B cell (primary cell): ENCODE measurements around the gene SNTG2. TPM values are rescaled to one million over a fixed set of nuclear protein-coding genes. Genes with fewer than 3 reads are reported as not detected.

ENCODE experiments used
- ATAC-seq: fragments of 200-7000 bp; cut with Tn5 transposase; one replicate; pipeline ENCODE4 v1.10.0; 2021; ENCODE audit warnings: low read depth, mild to moderate bottlenecking, moderate number of reproducible peaks, moderate library complexity
- CTCF ChIA-PET: fragments of 350-600 bp; sonication (Branson Sonifier 250); formaldehyde crosslinking; loops from one replicate; lab custom pipeline; 2021; ENCODE audit warnings: antibody characterized with exemption, inconsistent platforms; lab: Charles Lee
- POLR2A ChIA-PET: fragments of 350-600 bp; sonication (Branson Sonifier 250); formaldehyde crosslinking; loops from one replicate; lab custom pipeline; 2021; ENCODE audit warnings: antibody characterized with exemption; lab: Charles Lee
- DNase-seq: peaks from one replicate; pipeline ENCODE4 v3.0.0; 2013
- H2AFZ ChIP-seq: 2 replicates; pipeline ENCODE4 v1.6.1; 2012; ENCODE audit warnings: mild to moderate bottlenecking, low read depth, low read length; ENCODE audit not compliant: insufficient read depth, poor library complexity, severe bottlenecking
- H3K27ac ChIP-seq, 2 donors: 1 replicate in 1 of 2; 2 replicates in 1 of 2; pipeline ENCODE4 v1.5.1; 2012 to 2013; ENCODE audit warnings: low read length in 2 of 2, mild to moderate bottlenecking in 2 of 2, moderate library complexity in 1 of 2
- H3K27me3 ChIP-seq, 4 experiments: fragments of 200-600 bp in 1 of 4; sonication (generic) in 1 of 4; replicated peaks in 1 of 4; 1 replicate in 2 of 4; 2 replicates in 2 of 4; pipeline versions ENCODE4 v1.6.1 to v1.7.0; 2013 to 2016; ENCODE audit warnings: low read length in 3 of 4, mild to moderate bottlenecking in 2 of 4, mixed read lengths in 1 of 4, moderate library complexity in 1 of 4; ENCODE audit not compliant: insufficient read depth in 4 of 4, control insufficient read depth in 3 of 4; ENCODE audit errors: control extremely low read depth in 1 of 4
- H3K36me3 ChIP-seq, 2 experiments: replicated peaks in 1 of 2; 1 replicate in 1 of 2; 2 replicates in 1 of 2; pipeline versions ENCODE4 v1.6.1 to v1.7.1; 2013; ENCODE audit warnings: low read length in 1 of 2; ENCODE audit not compliant: insufficient read depth in 2 of 2, control insufficient read depth in 1 of 2; ENCODE audit errors: control extremely low read depth in 1 of 2, extremely low read depth in 1 of 2
- H3K4me1 ChIP-seq, 2 donors: fragments of 200-600 bp in 1 of 2; sonication (generic) in 1 of 2; 1 replicate in 1 of 2; 2 replicates in 1 of 2; pipeline versions ENCODE4 v1.5.1 to v1.6.1; 2013 to 2017; ENCODE audit warnings: low read length in 2 of 2; ENCODE audit not compliant: control insufficient read depth in 2 of 2, insufficient read depth in 2 of 2
- H3K4me2 ChIP-seq: replicated peaks from 2 replicates; pipeline ENCODE3; 2012; ENCODE audit warnings: mild to moderate bottlenecking, low read depth, low read length; ENCODE audit not compliant: poor library complexity, severe bottlenecking
- H3K4me3 ChIP-seq, 5 experiments: fragments of 200-600 bp in 1 of 5; sonication (generic) in 1 of 5; 1 replicate in 3 of 5; 2 replicates in 2 of 5; pipeline versions ENCODE4 v1.5.1 to v1.7.0; 2011 to 2016; ENCODE audit warnings: low read length in 4 of 5, mild to moderate bottlenecking in 4 of 5, low read depth in 2 of 5, control low read depth in 1 of 5, moderate library complexity in 1 of 5; ENCODE audit not compliant: insufficient read depth in 1 of 5; ENCODE audit errors: control extremely low read depth in 1 of 5, extremely low read depth in 1 of 5
- H3K79me2 ChIP-seq: fragments of 200-600 bp; sonication (generic); one replicate; pipeline ENCODE4 v1.6.0; 2016; ENCODE audit warnings: low read length; ENCODE audit not compliant: control insufficient read depth, insufficient read depth
- H3K9ac ChIP-seq: fragments of 200-600 bp; sonication (generic); 2 replicates; pipeline ENCODE4 v1.6.1; 2017; ENCODE audit warnings: mild to moderate bottlenecking, low read length, moderate library complexity
- H3K9me3 ChIP-seq, 3 donors: one replicate each; pipeline versions ENCODE4 v1.6.1 to v1.7.1; 2013; ENCODE audit warnings: low read length in 2 of 3; ENCODE audit not compliant: control insufficient read depth in 2 of 3, insufficient read depth in 1 of 3; ENCODE audit errors: control extremely low read depth in 1 of 3
- H4K20me1 ChIP-seq: 2 replicates; pipeline ENCODE4 v1.6.0; 2012; ENCODE audit warnings: mild to moderate bottlenecking, low read length; ENCODE audit not compliant: insufficient read depth, control insufficient read depth, poor library complexity, severe bottlenecking
- H3K27ac Mint-ChIP-seq: one replicate; pipeline ENCODE4 v1.8.0; 2021; ENCODE audit warnings: mixed read lengths
- H3K27me3 Mint-ChIP-seq: one replicate; pipeline ENCODE4 v1.8.0; 2021; ENCODE audit warnings: mixed read lengths
- H3K4me1 Mint-ChIP-seq: one replicate; pipeline ENCODE4 v1.8.0; 2021; ENCODE audit warnings: mixed read lengths
- H3K4me3 Mint-ChIP-seq: one replicate; pipeline ENCODE4 v1.8.0; 2021; ENCODE audit warnings: mixed read lengths
- H3K9me3 Mint-ChIP-seq: one replicate; pipeline ENCODE4 v1.8.0; 2022; ENCODE audit warnings: mixed read lengths; ENCODE audit not compliant: insufficient read depth
- EZH2 ChIP-seq: IDR thresholded peaks from 2 replicates; pipeline ENCODE4 v1.6.1; 2012; ENCODE audit warnings: borderline replicate concordance, low read depth, mild to moderate bottlenecking, moderate library complexity, low read length; ENCODE audit not compliant: insufficient read depth, poor library complexity, severe bottlenecking
- WGBS: methylation state at CpG from one replicate; pipeline ENCODE4 v1.1.5; 2013; ENCODE audit warnings: missing lambda C conversion rate; ENCODE audit not compliant: insufficient coverage; 5-methylcytosine and 5-hydroxymethylcytosine counted together
- intact Hi-C: fragments of 100-400 bp; cut with micrococcal nuclease; formaldehyde crosslinking; loops from one replicate; pipeline ENCODE4 v1.10.0; 2022
- polyA plus RNA-seq: library from polyadenylated mRNA; depleted of rRNA; stranded (reverse); fragments of >200 nt; gene quantifications from 2 replicates; pipeline ENCODE4 v1.2.3, GENCODE V29; 2012
- total RNA-seq, 2 donors: library from RNA; stranded (reverse); fragments of 120-200 nt in 1 of 2; gene quantifications; 1 replicate in 1 of 2; 2 replicates in 1 of 2; pipeline versions ENCODE4 v1.2.3 to v1.2.4, GENCODE V29; 2013 to 2022
- TF ChIP-seq, protein P1 (sequence below): fragments of 200-600 bp; IDR thresholded peaks from one replicate; pipeline ENCODE4 v1.8.0; 2022; ENCODE audit warnings: antibody characterized with exemption, mild to moderate bottlenecking

The SNTG2 gene
- total and polyA plus RNA-seq, 2 donors (not counting 1 experiment from before 2014, with no cell fraction given), result 2.1 to 2.4 TPM

DNA sequence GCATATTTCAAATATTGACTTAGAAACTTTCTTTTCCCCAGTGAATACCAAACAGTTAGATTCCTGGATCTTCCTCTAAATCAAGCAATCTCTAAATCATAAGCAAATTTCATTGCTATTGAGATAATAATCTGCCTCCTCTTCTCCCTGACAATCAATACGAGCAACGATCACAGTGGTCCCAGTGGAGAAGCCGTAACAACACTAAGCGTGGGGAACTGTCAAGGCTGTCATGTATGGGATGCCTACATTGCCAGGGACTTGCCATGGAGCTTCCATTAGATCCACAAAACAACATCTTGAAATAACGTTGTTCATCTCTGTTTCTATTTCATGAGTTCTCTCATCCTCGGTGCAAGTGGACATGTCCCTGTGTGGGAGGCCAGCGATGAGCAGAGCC lies 61.3 kb downstream of the SNTG2 start:
- intact Hi-C loops, result no loop called here
- Histone ChIP-seq H3K27ac (no peak overlapping the region), H3K27me3 (no peaks in the 10 kb centered on the region), H3K9ac (no peak overlapping the region), H4K20me1 (no peaks in the 10 kb centered on the region), H3K4me2 (no peak overlapping the region), H3K4me1 (peaks cover 0 to 11% of the 10 kb centered on the region in 2 donors), H2AFZ (no peak overlapping the region), H3K79me2 (no peaks in the 10 kb centered on the region), H3K9me3 (no peaks in the 10 kb centered on the region), H3K36me3 (no peaks in the 10 kb centered on the region), H3K4me3 (no peak overlapping the region)
- Mint-ChIP-seq H3K4me3 (no peak overlapping the region), H3K27me3 (peaks cover 18% of the 10 kb centered on the region), H3K27ac (no peak overlapping the region), H3K4me1 (peaks cover 8% of the 10 kb centered on the region), H3K9me3 (no peaks in the 10 kb centered on the region)
- POLR2A ChIA-PET, result no interaction called here
- DNase-seq (no peak), ATAC-seq (no peak)
- 95% methylated on average over 7 of the region's 7 CpGs for WGBS
- TF ChIP-seq, protein P1, sequence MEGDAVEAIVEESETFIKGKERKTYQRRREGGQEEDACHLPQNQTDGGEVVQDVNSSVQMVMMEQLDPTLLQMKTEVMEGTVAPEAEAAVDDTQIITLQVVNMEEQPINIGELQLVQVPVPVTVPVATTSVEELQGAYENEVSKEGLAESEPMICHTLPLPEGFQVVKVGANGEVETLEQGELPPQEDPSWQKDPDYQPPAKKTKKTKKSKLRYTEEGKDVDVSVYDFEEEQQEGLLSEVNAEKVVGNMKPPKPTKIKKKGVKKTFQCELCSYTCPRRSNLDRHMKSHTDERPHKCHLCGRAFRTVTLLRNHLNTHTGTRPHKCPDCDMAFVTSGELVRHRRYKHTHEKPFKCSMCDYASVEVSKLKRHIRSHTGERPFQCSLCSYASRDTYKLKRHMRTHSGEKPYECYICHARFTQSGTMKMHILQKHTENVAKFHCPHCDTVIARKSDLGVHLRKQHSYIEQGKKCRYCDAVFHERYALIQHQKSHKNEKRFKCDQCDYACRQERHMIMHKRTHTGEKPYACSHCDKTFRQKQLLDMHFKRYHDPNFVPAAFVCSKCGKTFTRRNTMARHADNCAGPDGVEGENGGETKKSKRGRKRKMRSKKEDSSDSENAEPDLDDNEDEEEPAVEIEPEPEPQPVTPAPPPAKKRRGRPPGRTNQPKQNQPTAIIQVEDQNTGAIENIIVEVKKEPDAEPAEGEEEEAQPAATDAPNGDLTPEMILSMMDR, result no peak
- no peak for TF ChIP-seq EZH2
- CTCF ChIA-PET, result no interaction called here

DNA sequence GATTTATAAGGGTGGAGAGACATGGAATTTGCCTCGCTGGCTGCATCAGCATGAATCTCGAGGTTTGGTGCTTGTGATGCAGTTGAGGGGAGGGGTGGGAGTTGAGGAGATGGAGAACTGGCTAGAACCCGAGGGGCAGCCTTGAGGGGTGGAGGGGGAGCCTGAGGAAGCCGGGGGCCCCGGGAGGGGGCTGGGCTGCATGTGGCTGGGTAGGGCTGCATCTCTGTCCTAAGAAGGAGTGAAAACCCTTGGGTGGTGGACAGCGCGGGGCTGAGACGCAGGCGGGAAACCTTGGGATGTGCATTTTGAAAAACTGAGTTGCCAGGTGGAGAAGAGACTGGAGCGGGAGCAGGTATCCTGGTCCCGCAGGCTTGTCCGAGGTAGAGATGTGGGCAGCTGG lies 64.2 kb downstream of the SNTG2 start:
- Mint-ChIP-seq H3K4me1 (peaks cover 8% of the 10 kb centered on the region), H3K9me3 (no peaks in the 10 kb centered on the region), H3K27me3 (peaks cover 14% of the 10 kb centered on the region), H3K27ac (no peak overlapping the region), H3K4me3 (no peak overlapping the region)
- H3K79me2 ChIP-seq, result no peaks in the 10 kb centered on the region
- ChIA-PET POLR2A (no interaction called here), CTCF (no interaction called here)
- no peak overlapping the region for H3K4me3 ChIP-seq
- ATAC-seq (no peak), DNase-seq (no peak)
- H3K27me3 ChIP-seq, result no peaks in the 10 kb centered on the region
- peaks cover 0 to 11% of the 10 kb centered on the region in 2 donors for H3K4me1 ChIP-seq
- H3K4me2 ChIP-seq, result no peak overlapping the region
- H3K36me3 ChIP-seq, result no peaks in the 10 kb centered on the region
- H3K27ac ChIP-seq, result no peak overlapping the region
- no peak overlapping the region for H3K9ac ChIP-seq
- intact Hi-C loops, result no loop called here
- H4K20me1 ChIP-seq, result no peaks in the 10 kb centered on the region
- TF ChIP-seq, protein P1, result no peak
- TF ChIP-seq EZH2, result no peak
- H2AFZ ChIP-seq, result no peak overlapping the region
- WGBS, result 82% methylated on average over 12 of the region's 12 CpGs
- no peaks in the 10 kb centered on the region for H3K9me3 ChIP-seq
